DND-41 (cell line): ENCODE measurements around the gene MTARC2.

Source experiments
- CTCF ChIP-seq: IDR thresholded peaks from 2 replicates; pipeline ENCODE4 v1.5.1; 2012; ENCODE audit warnings: borderline replicate concordance, low read length, moderate library complexity, mild to moderate bottlenecking; ENCODE audit not compliant: poor library complexity, severe bottlenecking; ENCODE audit errors: extremely low read depth
- EZH2 ChIP-seq: IDR thresholded peaks from 3 replicates; pipeline ENCODE4 v1.6.1; 2012; ENCODE audit warnings: borderline replicate concordance, low read depth, mild to moderate bottlenecking, moderate library complexity, low read length, inconsistent platforms; ENCODE audit not compliant: severe bottlenecking

DNA sequence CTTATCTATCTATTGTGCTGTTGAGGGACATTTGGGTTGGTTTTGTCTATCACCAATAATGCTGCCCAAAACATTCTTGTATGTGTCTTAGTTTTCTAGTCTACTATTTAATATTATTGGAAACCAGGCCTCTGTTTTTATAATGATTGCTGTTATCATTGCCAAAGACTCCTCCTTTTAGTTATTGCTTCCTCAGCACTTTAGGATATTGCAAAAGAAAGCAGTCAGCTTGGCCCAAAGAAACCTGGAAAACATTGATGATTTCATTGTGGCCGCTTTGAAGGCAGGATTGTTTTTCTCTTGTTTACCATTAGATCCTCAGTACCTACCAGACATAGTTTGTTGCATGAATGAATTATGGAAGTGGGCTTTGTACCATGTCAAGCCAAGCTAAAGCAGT lies 20.6 kb upstream of the MTARC2 start:
- TF ChIP-seq CTCF (no peak), EZH2 (no peak)
